ENCODE results near the gene ENPP1.

DNA sequence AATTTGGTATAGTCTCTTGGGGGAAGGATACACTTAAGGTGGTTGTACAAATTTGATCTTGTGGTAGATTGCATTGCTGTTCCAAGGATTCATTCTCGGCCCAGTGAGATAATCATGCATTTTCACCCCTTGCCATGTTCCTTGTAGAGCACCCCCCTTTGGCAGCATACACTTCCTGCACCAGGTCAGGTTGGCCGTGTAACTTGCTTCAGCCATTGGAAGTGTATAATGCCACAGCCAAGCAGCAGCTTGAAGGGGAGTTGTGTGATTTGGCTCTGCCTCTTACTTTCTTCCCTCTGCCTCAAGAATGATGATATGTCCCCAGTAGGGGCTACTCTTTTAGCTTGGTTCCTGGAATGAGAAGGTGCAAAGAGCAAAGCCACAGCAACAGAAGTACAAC is 121.4 kb downstream of the ENPP1 start:
- TF ChIP-seq ESRRA (CRISPR knock-in tag; IDR thresholded peaks at IDR 0.05; ENCODE audit: borderline replicate concordance) (no peak), TEAD1 (CRISPR knock-in tag; IDR thresholded peaks at IDR 0.05) (no peak), CTCF (IDR thresholded peaks at IDR 0.05) (no peak), JUN (CRISPR knock-in tag; IDR thresholded peaks at IDR 0.05) (no peak), GABPB1 (CRISPR knock-in tag; IDR thresholded peaks at IDR 0.05) (no peak), ZNF423 (CRISPR knock-in tag; IDR thresholded peaks at IDR 0.05) (no peak), SMAD4 (CRISPR knock-in tag; IDR thresholded peaks at IDR 0.05) (no peak), ZNF138 (CRISPR knock-in tag; conservative IDR thresholded peaks at IDR 0.05) (no peak), ZNF512 (CRISPR knock-in tag; IDR thresholded peaks at IDR 0.05; ENCODE audit: borderline replicate concordance) (no peak)
- TF ChIP-seq, protein P1, sequence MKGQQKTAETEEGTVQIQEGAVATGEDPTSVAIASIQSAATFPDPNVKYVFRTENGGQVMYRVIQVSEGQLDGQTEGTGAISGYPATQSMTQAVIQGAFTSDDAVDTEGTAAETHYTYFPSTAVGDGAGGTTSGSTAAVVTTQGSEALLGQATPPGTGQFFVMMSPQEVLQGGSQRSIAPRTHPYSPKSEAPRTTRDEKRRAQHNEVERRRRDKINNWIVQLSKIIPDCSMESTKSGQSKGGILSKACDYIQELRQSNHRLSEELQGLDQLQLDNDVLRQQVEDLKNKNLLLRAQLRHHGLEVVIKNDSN (CRISPR knock-in tag; IDR thresholded peaks at IDR 0.05): no peak

Measured in WTC11 (cell line).